Heart left ventricle (tissue), 16 donors: ENCODE results near the gene SLC6A17. TPM values are rescaled to one million over a fixed set of nuclear protein-coding genes. Genes with fewer than 3 reads are reported as not detected.

ENCODE experiments used
- ATAC-seq, 4 donors: fragments of 200-7000 bp; cut with Tn5 transposase; one replicate each; pipeline ENCODE4 v1.9.1; 2020 to 2022; ENCODE audit warnings: moderate library complexity in 4 of 4, mild to moderate bottlenecking in 3 of 4, moderate number of reproducible peaks in 1 of 4
- DNase-seq, 5 donors: peaks; one replicate each; pipeline ENCODE4 v3.0.0-alpha.2; 2020
- H3K27ac ChIP-seq, 12 donors: fragments of 200-600 bp; sonication (generic) in 4 of 12; one replicate each; pipeline versions ENCODE4 v1.5.0 to v1.8.0; 2016 to 2022; ENCODE audit warnings: mild to moderate bottlenecking in 2 of 12
- H3K27me3 ChIP-seq, 9 donors: fragments of 200-600 bp; sonication (generic) in 2 of 9; one replicate each; pipeline versions ENCODE4 v1.5.1 to v1.8.0; 2016 to 2022; ENCODE audit warnings: mild to moderate bottlenecking in 3 of 9
- H3K36me3 ChIP-seq, 9 donors: fragments of 200-600 bp; sonication (generic) in 2 of 9; one replicate each; pipeline versions ENCODE4 v1.5.0 to v1.8.0; 2018 to 2022; ENCODE audit warnings: mild to moderate bottlenecking in 2 of 9
- H3K4me1 ChIP-seq, 12 donors: fragments of 200-600 bp; sonication (generic) in 4 of 12; one replicate each; pipeline versions ENCODE4 v1.5.0 to v1.8.0; 2016 to 2022; ENCODE audit warnings: mild to moderate bottlenecking in 3 of 12
- H3K4me3 ChIP-seq, 12 donors: fragments of 200-600 bp; sonication (generic) in 4 of 12; one replicate each; pipeline versions ENCODE4 v1.5.0 to v1.8.0; 2017 to 2022; ENCODE audit warnings: mild to moderate bottlenecking in 9 of 12, moderate library complexity in 4 of 12
- H3K9me3 ChIP-seq, 12 donors: fragments of 200-600 bp; sonication (generic) in 4 of 12; one replicate each; pipeline versions ENCODE4 v1.5.0 to v1.8.0; 2016 to 2022; ENCODE audit warnings: mild to moderate bottlenecking in 1 of 12
- POLR2A ChIP-seq, 2 donors: fragments of 450-650 bp; IDR thresholded peaks; one replicate each; pipeline ENCODE4 v1.6.1; 2017; ENCODE audit warnings: antibody characterized with exemption in 2 of 2, mild to moderate bottlenecking in 2 of 2, moderate library complexity in 2 of 2
- WGBS, 4 donors: extraction: QIAGEN DNeasy Blood & Tissue Kit in 2 of 4; methylation state at CpG; one replicate each; pipeline versions ENCODE4 v1.1.5 to v1.1.7; 2013 to 2018; 5-methylcytosine and 5-hydroxymethylcytosine counted together
- intact Hi-C, 10 donors: fragments of 100-400 bp; cut with DNase I; formaldehyde crosslinking; loops; one replicate each; pipeline versions ENCODE4 v1.11.1 to v1.14.2; 2022
- polyA plus RNA-seq, 2 donors: library from polyadenylated mRNA; stranded (reverse); fragments of 200-250 nt; gene quantifications; one replicate each; pipeline ENCODE4 v1.2.3, GENCODE V29; 2013
- total RNA-seq, 9 donors: library from RNA; depleted of rRNA in 2 of 9; stranded (reverse); fragments of >200 nt in 2 of 9; fragmentation: NEBNext Ultra II Directional in 3 of 9; extraction: Animal tissue kit (Norgen Biotek cat#: 25700) in 3 of 9; gene quantifications; one replicate each; pipeline versions ENCODE4 v1.1.0 to v1.2.4, GENCODE V29; 2016 to 2023
- TF ChIP-seq, protein P1 (sequence below), 12 donors: fragments of 200-600 bp; sonication (generic) in 4 of 12; IDR thresholded peaks; one replicate each; pipeline versions ENCODE4 v1.5.0 to v1.8.0; 2018 to 2022; ENCODE audit warnings: antibody characterized with exemption in 12 of 12, mild to moderate bottlenecking in 5 of 12
- donor health status: ischemic (EF 13 %, LVEDD 7.1; RV severe dilation, severe dysfunction).
- donor health status: healthy with polysubstance abuse.
- donor health status: DM: no; HTN: yes; CAD: no.
- donor health status: DM: no; HTN: no; CAD: no.
- donor health status: ischemic (EF 25% LVEDD 6.9; RV normal size, moderate dysfunction).
- donor health status: ischemic (EF 25% LVEDD 5.7; RV mildly dilated, moderate dysfunction).
- donor health status: healthy.
- donor health status: DM: yes; HTN: yes; CAD: no.
- donor health status: ischemic (EF 35%, LVEDD 5.7; RV mildly dilated, moderate dysfunction).
- donor health status: nonischemic (EF 11% LVEDD 7.7; RV severe dilation, severe dysfunction).
- donor health status: DM: yes; HTN: yes; CAD: no.
- donor health status: PGD.
- donor health status: ischemic (EF 29% LVEDD 5.4; RV normal size, mild dysfunction).
- donor health status: nonischemic (EF 23%, LVEDD 6.1; RV moderate dilation, normal function).

The SLC6A17 gene
- total and polyA plus RNA-seq, 11 donors = 0.07 to 0.50 (median 0.24) TPM; not detected in 3

DNA sequence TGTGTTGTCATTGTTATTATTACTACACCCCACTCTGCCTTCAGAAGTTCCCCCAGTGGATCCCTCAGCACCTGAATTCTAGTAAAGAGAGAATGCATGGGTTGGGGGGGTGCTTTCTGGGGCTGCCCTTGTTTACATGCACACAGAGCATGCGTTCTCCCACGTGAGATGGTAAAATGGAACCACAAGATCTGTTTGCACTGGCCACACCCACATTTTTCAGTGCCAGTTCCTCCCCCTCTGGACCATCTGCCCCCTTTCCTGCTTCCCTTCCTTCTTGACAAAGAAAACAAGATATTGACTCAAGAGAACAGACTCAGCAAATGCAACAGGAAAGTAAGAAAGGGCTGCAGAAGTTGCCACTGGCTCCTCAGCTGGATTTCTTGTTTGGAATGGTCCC is 8.9 kb downstream of the SLC6A17 start:
- no peaks in the 10 kb centered on the region for H3K36me3 ChIP-seq
- intact Hi-C loops = no loop called here
- H3K27me3 ChIP-seq = peaks cover 0 to 14% (median 4%) of the 10 kb centered on the region in 9 donors
- H3K4me3 ChIP-seq = no peak overlapping the region
- no peak for ATAC-seq
- no peaks in the 10 kb centered on the region for H3K9me3 ChIP-seq
- peaks cover 0 to 4% (median 0%) of the 10 kb centered on the region in 12 donors for H3K4me1 ChIP-seq
- DNase-seq = no peak
- 29 to 48% (median 36%) methylated on average over 2 of the region's 2 CpGs for WGBS, 4 donors
- TF ChIP-seq, protein P1, sequence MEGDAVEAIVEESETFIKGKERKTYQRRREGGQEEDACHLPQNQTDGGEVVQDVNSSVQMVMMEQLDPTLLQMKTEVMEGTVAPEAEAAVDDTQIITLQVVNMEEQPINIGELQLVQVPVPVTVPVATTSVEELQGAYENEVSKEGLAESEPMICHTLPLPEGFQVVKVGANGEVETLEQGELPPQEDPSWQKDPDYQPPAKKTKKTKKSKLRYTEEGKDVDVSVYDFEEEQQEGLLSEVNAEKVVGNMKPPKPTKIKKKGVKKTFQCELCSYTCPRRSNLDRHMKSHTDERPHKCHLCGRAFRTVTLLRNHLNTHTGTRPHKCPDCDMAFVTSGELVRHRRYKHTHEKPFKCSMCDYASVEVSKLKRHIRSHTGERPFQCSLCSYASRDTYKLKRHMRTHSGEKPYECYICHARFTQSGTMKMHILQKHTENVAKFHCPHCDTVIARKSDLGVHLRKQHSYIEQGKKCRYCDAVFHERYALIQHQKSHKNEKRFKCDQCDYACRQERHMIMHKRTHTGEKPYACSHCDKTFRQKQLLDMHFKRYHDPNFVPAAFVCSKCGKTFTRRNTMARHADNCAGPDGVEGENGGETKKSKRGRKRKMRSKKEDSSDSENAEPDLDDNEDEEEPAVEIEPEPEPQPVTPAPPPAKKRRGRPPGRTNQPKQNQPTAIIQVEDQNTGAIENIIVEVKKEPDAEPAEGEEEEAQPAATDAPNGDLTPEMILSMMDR (IDR thresholded peaks at IDR 0.05) = no peak
- TF ChIP-seq POLR2A (IDR thresholded peaks at IDR 0.05) = no peak
- no peak overlapping the region for H3K27ac ChIP-seq

DNA sequence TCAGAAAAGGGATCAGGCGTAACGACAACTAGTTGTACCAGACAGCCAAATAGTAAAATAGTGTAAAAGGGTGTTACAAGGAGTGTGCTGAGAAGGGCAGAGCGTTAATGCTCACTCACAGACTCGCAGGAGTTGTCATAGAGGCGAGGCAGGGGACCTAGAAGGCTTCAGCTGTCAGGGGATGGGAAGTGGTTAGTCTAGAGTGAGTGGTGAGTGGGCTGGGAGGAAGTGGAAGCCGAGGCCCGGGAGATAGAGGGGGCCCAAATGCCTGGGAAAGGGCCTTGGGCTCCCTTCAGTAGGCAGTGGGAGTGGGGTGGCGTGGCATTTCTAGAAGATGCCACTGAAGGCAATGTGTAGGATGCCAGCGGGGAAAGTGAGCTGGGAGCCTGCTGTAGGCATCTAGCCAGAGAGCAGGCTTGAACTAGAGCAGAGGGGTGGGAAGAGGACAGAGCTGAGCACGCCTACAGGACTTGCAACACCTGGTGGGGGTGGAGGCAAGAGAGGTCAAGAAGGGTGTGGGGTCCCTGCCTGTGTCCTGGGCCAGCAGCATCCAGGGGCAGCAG is 10.3 kb downstream of the SLC6A17 start:
- TF ChIP-seq, protein P1 (IDR thresholded peaks at IDR 0.05) = no peak
- TF ChIP-seq POLR2A (IDR thresholded peaks at IDR 0.05) = no peak
- no peak overlapping the region for H3K4me3 ChIP-seq
- 57 to 68% (median 66%) methylated on average over 10 of the region's 10 CpGs for WGBS, 4 donors
- peaks cover 0 to 4% (median 0%) of the 10 kb centered on the region in 12 donors for H3K4me1 ChIP-seq
- no peaks in the 10 kb centered on the region for H3K36me3 ChIP-seq
- intact Hi-C loops = no loop called here
- DNase-seq (no peak), ATAC-seq (no peak)
- peaks cover 0 to 5% (median 0%) of the 10 kb centered on the region in 9 donors for H3K27me3 ChIP-seq
- no peaks in the 10 kb centered on the region for H3K9me3 ChIP-seq
- no peak overlapping the region for H3K27ac ChIP-seq

DNA sequence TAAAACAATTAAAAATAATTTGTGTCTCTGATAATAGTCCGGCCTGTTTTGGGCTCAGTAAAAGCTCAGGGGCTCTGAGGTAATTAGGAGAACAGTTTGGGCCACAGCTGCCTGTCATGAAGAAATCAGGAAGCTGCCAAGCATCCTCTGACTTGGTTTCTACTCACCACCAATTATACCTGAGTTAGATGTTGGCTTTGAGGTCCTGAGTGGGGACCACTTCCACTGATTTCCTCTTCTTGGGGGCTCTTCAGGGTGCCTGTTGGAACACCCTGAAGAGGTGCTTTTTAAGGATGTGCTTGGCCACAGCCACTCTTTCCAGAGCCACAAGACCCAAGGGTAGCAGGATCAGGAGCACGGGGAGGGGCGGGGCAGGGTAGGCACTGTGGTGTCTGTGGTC is 10.9 kb downstream of the SLC6A17 start:
- DNase-seq (no peak), ATAC-seq (no peak)
- 84 to 97% (median 89%) methylated on average over 3 of the region's 3 CpGs for WGBS, 4 donors
- intact Hi-C loops = no loop called here
- Histone ChIP-seq H3K4me3 (no peak overlapping the region), H3K9me3 (no peaks in the 10 kb centered on the region), H3K36me3 (no peaks in the 10 kb centered on the region), H3K27ac (no peak overlapping the region), H3K27me3 (peaks cover 0 to 3% (median 0%) of the 10 kb centered on the region in 9 donors), H3K4me1 (peaks cover 0 to 4% (median 0%) of the 10 kb centered on the region in 12 donors)
- TF ChIP-seq, protein P1 (IDR thresholded peaks at IDR 0.05) = no peak
- no peak for TF ChIP-seq POLR2A (IDR thresholded peaks at IDR 0.05)

DNA sequence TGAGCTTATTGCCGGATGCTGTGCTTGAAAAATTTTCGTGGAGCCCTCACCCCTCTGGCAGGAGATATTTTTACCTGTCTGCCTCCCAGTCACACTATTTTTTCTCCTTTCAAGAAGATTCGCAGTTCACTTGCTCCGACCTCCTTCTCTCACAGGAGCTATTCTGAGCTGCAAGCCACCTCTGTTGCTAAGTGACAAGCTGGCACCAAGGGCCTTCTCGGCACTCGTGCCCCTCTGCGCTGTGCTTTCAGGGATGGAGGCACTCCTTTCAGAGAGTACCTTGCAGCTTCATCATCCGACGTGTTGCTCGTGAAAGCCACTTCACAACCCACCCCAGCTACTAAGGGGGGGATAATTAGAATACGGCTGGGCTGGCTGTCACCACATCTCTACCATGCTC is 11.6 kb downstream of the SLC6A17 start:
- intact Hi-C loops = no loop called here
- no peak for ATAC-seq
- Histone ChIP-seq H3K36me3 (no peaks in the 10 kb centered on the region), H3K9me3 (no peaks in the 10 kb centered on the region), H3K27me3 (peaks cover 0 to 3% (median 0%) of the 10 kb centered on the region in 9 donors), H3K4me3 (no peak overlapping the region), H3K4me1 (peaks cover 0 to 4% (median 0%) of the 10 kb centered on the region in 12 donors), H3K27ac (no peak overlapping the region)
- no peak for DNase-seq
- TF ChIP-seq, protein P1 (IDR thresholded peaks at IDR 0.05) = no peak
- TF ChIP-seq POLR2A (IDR thresholded peaks at IDR 0.05) = no peak
- WGBS, 4 donors = 74 to 86% (median 83%) methylated on average over 11 of the region's 11 CpGs
